ENCODE measurements around the gene ZNF175. TPM values are rescaled to one million over a fixed set of nuclear protein-coding genes. Genes with fewer than 3 reads are reported as not detected.

The ZNF175 gene
- total and polyA plus RNA-seq, 9 of the 15 experiments (the other 6 are each of a cell fraction or from before 2014, with no cell fraction given) = 3.7 to 37.9 (median 14.0) TPM

- 0 out of 2 replicates have a peak, but pooled peaks have one; percentile 3 for TF ChIP-seq ZNF584 (CRISPR knock-in tag; IDR thresholded peaks at IDR 0.05; ENCODE audit: low read depth)
- no peak for TF ChIP-seq MIER1 (IDR thresholded peaks at IDR 0.05; ENCODE audit: low read depth)
- 0 out of 2 replicates have a peak, but pooled peaks have one; percentile 36 for TF ChIP-seq TCF15 (CRISPR knock-in tag; IDR thresholded peaks at IDR 0.05)
- TF ChIP-seq CEBPB (tag; IDR thresholded peaks at IDR 0.05) = no peak
- TF ChIP-seq ZNF436 (CRISPR knock-in tag; IDR thresholded peaks at IDR 0.05) = no peak
- TF ChIP-seq MECOM (CRISPR knock-in tag; IDR thresholded peaks at IDR 0.05) = no peak
- no peak for TF ChIP-seq NFYB (IDR thresholded peaks at IDR 0.05; ENCODE audit: extremely low read depth, insufficient read length)
- TF ChIP-seq CREM (IDR thresholded peaks at IDR 0.05; ENCODE audit: low read depth) = no peak
- peak; percentile 29; the same call in 1 of the 2 replicates for TF ChIP-seq ZNF175 (CRISPR knock-in tag; IDR thresholded peaks at IDR 0.05; ENCODE audit: low read depth)
- no peak for TF ChIP-seq RBM34 (IDR thresholded peaks at IDR 0.05; ENCODE audit: borderline replicate concordance, insufficient read depth, low read length)
- TF ChIP-seq ID3 (CRISPR knock-in tag; IDR thresholded peaks at IDR 0.05) = no peak
- TF ChIP-seq ID3 (tag; IDR thresholded peaks at IDR 0.05) = peak; percentile 48; the same call in 1 of the 2 replicates
- TF ChIP-seq MAFF (IDR thresholded peaks at IDR 0.05; ENCODE audit: low read length) = no peak
- TF ChIP-seq STAT6 (CRISPR knock-in tag; IDR thresholded peaks at IDR 0.05) = no peak
- 0 out of 2 replicates have a peak, but pooled peaks have one; percentile 3 for TF ChIP-seq POLR2G (IDR thresholded peaks at IDR 0.05; ENCODE audit: low read depth, low read length)
- no peak for TF ChIP-seq ZNF780A (CRISPR knock-in tag; IDR thresholded peaks at IDR 0.05)
- no peak for TF ChIP-seq ZNF512 (tag; IDR thresholded peaks at IDR 0.05)
- no peak for TF ChIP-seq CTCF (IDR thresholded peaks at IDR 0.05 in 2 of 3, conservative IDR thresholded peaks at IDR 0.05 in 1 of 3; ENCODE audit: insufficient read depth in 2 of 3, low read depth in 1 of 3, low read length in 3 of 3)
- no peak for TF ChIP-seq E4F1 (CRISPR knock-in tag; IDR thresholded peaks at IDR 0.05; ENCODE audit: borderline replicate concordance)
Measured at GRCh38 chr19:51548891-51549305, 22.2 kb upstream of the ZNF175 start (continued).

Data from K562 (cell line).